Measurements from ENCODE around the gene GPR17.

DNA sequence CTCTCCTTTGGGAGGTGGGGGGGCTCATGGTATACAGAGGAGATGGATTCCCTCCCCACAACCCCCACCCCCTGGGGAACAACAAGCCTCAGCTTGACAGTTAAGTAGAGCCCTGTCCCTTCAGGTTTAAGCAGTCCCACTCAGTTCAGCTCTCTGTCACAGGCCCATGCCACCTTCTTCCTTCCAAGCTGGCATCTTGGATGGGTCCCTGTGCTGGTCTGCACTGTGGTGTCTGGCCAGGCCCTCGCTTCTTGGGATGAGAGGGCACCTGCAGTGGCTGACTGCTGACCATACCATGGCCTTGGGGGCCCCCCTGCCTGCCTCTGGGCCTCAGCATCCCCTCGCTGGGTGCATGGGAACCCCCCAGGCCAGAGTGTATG, 20.4 kb upstream of the GPR17 start:
- TF ChIP-seq CTCF (conservative IDR thresholded peaks at IDR 0.05 in 1 of 2, IDR thresholded peaks at IDR 0.05 in 1 of 2; ENCODE audit: extremely low read depth in 1 of 2, insufficient read depth in 1 of 2, low read depth in 1 of 2, low read length in 2 of 2) (no peak), EZH2 (IDR thresholded peaks at IDR 0.05; ENCODE audit: borderline replicate concordance, low read length) (no peak)
